ENCODE data around the gene SAMD11.

Gene SAMD11

DNA sequence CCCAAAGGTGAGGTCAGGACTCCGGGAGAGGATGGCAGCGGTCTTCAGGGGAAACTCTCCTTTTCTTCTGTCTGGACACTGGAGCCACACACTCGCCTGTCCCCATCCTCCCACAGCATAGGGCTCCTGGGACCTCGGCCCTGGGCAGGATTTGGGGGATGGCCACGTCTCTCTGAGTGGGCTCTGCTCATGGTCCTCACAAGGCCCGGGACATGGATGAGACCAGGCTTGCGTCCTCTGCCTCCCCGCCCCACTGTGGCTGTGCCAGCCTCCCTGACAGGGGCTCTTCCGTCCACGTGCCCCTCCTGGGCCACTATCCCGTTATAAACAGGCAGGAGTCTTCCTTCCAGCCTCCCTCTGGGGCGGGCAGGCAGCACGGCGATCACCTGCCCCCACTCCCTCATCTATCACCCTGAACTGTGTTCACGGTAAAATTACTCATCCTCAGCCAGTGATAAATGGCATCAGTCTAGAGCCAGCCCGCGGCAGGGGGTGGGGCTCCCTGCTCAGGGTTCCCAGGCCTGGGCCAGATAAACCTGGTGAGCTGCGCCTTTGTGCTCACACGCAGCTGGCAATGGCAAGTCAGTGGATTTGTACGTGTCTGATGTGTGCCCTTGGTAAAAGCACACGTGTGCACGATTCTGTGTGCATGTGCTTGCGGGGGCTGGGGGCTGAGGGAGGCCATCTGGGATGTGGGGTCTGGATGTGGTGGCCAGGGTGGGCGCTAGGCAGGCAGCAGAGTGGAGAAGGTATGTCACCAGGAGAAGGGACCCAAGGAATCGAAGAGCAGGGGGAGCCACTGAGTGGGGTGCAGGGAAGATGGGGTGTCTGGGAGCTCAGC is 12.6 kb upstream of the SAMD11 start:
- no peaks in the 10 kb centered on the region for H3K36me3 Mint-ChIP-seq
- H3K27ac Mint-ChIP-seq = no peak overlapping the region
- CTCF ChIA-PET = interaction anchor here (1.2 kb wide), 1 partner anchor 13 kb away, joined by 3 read pairs; no protein-coding TSS in a partner anchor
- no peak overlapping the region for H3K4me3 Mint-ChIP-seq
- H3K9me3 Mint-ChIP-seq = peaks cover 1% of the 10 kb centered on the region
- DNase-seq = peak; percentile 20
- peaks cover 5% of the 10 kb centered on the region for H3K4me1 Mint-ChIP-seq
- peaks cover 84% of the 10 kb centered on the region for H3K27me3 Mint-ChIP-seq

GRCh38 chr1:911875-912739 is 11.6 kb upstream of the SAMD11 start:
- no peaks in the 10 kb centered on the region for H3K36me3 Mint-ChIP-seq
- no peak overlapping the region for H3K27ac Mint-ChIP-seq
- peak; percentile 13 for DNase-seq
- no peak overlapping the region for H3K4me3 Mint-ChIP-seq
- peaks cover 1% of the 10 kb centered on the region for H3K9me3 Mint-ChIP-seq
- CTCF ChIA-PET = interaction anchor here (1.0 to 1.4 kb wide), 3 partner anchors 8 to 43 kb away, joined by 3 read pairs; no protein-coding TSS in a partner anchor
- peaks cover 5% of the 10 kb centered on the region for H3K4me1 Mint-ChIP-seq
- H3K27me3 Mint-ChIP-seq = peaks cover 81% of the 10 kb centered on the region

GRCh38 chr1:912740-913301 is 10.9 kb upstream of the SAMD11 start:
- Mint-ChIP-seq H3K27ac (no peak overlapping the region), H3K9me3 (peaks cover 1% of the 10 kb centered on the region), H3K36me3 (no peaks in the 10 kb centered on the region), H3K27me3 (peaks cover 81% of the 10 kb centered on the region), H3K4me1 (peaks cover 5% of the 10 kb centered on the region), H3K4me3 (no peak overlapping the region)
- CTCF ChIA-PET = interaction anchor here (1.0 to 1.4 kb wide), 3 partner anchors 8 to 44 kb away, joined by 3 read pairs; no protein-coding TSS in a partner anchor
- peak; percentile 33 for DNase-seq

DNA sequence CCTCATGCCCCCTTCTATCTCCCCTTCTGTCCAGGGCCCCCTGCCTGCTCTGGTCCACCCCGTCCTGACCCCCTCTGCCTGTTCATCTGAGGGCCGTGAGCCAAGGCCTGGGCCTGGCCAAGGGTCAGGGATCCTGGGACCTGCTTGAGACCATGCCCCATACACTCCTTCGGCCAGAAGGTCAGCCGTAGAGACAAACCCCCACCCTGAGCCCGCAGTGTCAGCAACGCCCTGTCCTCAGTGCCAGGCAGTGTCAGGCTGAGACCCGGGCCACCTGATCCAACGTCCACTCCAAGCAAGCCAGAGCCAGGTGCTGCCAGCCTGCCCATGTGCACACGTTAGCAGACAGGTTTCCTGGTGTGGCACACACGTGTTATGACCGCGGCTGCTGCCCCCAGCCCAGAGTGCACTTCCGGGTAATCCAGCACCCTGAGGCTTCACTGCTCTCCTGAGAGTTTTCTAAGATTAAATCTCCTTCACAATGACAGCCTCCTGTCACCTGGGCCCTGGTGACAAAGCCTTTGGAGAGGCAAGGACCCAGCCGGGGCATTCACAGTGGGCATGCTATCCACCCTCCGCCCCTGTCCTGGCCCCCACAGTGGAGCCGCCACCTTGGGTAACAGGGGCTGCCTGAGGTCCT is 10.1 kb upstream of the SAMD11 start:
- Mint-ChIP-seq H3K27me3 (peaks cover 82% of the 10 kb centered on the region), H3K27ac (no peak overlapping the region), H3K4me1 (peaks cover 5% of the 10 kb centered on the region), H3K4me3 (no peak overlapping the region), H3K36me3 (no peaks in the 10 kb centered on the region), H3K9me3 (no peaks in the 10 kb centered on the region)
- CTCF ChIA-PET = interaction anchor here (1.4 kb wide), 1 partner anchor 44 kb away, joined by 3 read pairs; no protein-coding TSS in a partner anchor
- peak; percentile 19 for DNase-seq

DNA sequence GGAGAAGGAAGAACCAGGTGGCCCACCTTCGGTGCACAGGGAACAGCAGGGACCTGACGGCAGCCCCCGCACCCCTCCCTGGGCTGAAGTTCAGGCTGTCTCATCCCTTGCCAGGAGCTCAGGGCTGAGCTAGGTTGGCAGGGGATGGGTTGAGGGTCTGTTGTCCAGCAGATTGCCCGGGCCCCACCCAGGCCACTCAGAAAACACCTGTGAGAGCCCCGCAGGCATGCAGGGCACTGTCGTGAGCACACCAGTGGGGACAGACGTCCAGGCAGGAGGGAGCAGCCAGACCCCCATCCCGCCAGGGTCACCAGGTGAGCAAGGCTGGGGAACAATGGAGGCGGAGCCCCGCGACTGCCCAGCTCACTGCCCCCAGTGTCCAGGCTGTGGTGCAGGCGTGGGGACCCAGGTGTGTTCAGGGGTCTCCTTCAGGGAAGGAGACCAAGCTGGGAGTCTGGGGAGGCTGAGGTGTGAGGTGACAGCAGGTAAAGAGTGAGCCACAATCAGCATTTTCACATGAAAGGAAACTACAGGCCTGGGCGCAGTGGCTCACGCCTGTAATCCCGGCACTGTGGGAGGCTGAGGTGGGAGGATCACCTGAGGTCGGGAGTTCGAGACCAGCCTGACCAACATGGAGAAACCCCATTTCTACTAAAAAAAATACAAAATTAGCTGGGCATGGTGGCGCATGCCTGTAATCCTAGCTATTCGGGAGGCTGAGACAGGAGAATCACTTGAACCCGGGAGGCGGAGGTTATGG is 9.4 kb upstream of the SAMD11 start:
- no peaks in the 10 kb centered on the region for H3K36me3 Mint-ChIP-seq
- H3K27me3 Mint-ChIP-seq = peaks cover 89% of the 10 kb centered on the region

DNA sequence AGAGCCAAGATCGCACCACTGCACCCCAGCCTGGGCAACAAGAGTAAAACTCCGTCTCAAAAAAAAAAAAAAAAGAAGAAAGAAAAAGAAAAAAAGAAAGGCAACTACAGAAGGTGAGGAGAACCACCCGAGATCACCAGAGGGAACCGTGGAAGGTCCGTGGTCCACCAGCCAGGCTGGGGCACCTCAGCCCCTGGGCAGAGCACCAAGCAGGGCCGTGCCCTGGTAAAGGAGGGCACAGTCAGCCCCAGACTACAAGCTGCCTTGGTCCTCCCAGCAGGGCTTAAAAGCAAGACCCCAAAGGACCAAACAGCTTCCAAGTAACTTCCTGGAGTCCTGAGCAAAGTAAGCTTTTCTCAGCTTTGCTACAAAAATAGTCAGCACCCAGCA is 8.8 kb upstream of the SAMD11 start:
- no peaks in the 10 kb centered on the region for H3K36me3 Mint-ChIP-seq
- peaks cover 5% of the 10 kb centered on the region for H3K4me1 Mint-ChIP-seq
- H3K27me3 Mint-ChIP-seq = peaks cover 95% of the 10 kb centered on the region
- H3K4me3 Mint-ChIP-seq = no peak overlapping the region
- no peak overlapping the region for H3K27ac Mint-ChIP-seq
- no peaks in the 10 kb centered on the region for H3K9me3 Mint-ChIP-seq
- CTCF ChIA-PET = no interaction called here
- DNase-seq = peak; percentile 13

More for the DNA sequence above, 9.4 kb upstream of the SAMD11 start:
- DNase-seq = peak; percentile 18
- Mint-ChIP-seq H3K27ac (no peak overlapping the region), H3K9me3 (no peaks in the 10 kb centered on the region), H3K4me1 (peaks cover 5% of the 10 kb centered on the region), H3K4me3 (no peak overlapping the region)
- CTCF ChIA-PET = no interaction called here

DNA sequence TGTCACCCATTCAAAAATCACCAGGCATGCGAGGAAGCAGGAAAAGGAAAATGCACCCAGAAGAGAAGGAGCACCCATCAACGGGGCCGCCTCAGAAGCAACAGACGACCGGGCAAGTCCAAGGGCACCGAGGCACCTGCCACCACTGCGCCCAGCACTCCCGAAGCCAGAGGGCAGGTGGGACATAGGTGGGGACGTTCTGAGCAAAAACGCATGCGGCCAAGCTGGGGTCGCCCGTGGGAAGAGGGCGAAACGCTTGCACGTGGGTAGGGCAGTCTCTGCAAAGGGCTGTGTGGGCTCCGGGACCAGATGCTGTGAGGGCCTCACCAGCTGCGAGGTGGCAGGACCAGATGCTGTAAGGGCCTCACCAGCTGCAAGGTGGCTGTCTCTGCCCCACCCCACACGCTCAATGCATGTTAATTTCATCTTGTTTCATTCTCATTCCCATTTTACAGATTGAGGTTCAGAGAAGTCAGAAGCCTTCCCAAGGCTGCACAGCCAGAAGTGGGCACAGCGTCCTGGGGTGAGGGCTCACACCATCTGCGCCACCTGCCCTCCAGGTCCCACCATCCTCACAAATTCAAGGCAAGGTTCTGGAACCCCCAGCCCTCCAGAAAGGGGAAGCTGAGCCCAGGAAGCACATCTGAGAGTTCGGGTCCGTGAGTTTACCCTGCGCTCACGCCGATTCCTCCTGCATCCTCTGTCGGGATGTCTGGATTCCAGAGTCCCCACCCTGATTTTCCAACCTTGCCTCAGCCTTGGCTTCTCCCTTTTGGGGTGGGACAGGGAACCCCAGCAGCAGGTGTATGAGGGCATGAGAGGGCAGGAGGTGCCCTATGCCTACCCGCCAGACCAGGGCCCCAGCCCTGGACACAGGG is 8.2 kb upstream of the SAMD11 start:
- H3K4me1 Mint-ChIP-seq = peaks cover 5% of the 10 kb centered on the region
- H3K4me3 Mint-ChIP-seq = no peak overlapping the region
- no peaks in the 10 kb centered on the region for H3K9me3 Mint-ChIP-seq
- CTCF ChIA-PET = no interaction called here
- no peak overlapping the region for H3K27ac Mint-ChIP-seq
- H3K27me3 Mint-ChIP-seq = peaks cover 97% of the 10 kb centered on the region
- DNase-seq = peak; percentile 21
- no peaks in the 10 kb centered on the region for H3K36me3 Mint-ChIP-seq

GRCh38 chr1:916173-917075 is 7.3 kb upstream of the SAMD11 start:
- DNase-seq = peak; percentile 11
- H3K27ac Mint-ChIP-seq = no peak overlapping the region
- no peak overlapping the region for H3K4me3 Mint-ChIP-seq
- peaks cover 97% of the 10 kb centered on the region for H3K27me3 Mint-ChIP-seq
- H3K9me3 Mint-ChIP-seq = no peaks in the 10 kb centered on the region
- H3K4me1 Mint-ChIP-seq = peaks cover 7% of the 10 kb centered on the region
- CTCF ChIA-PET = no interaction called here
- H3K36me3 Mint-ChIP-seq = no peaks in the 10 kb centered on the region

- Mint-ChIP-seq H3K27me3 (peaks cover 97% of the 10 kb centered on the region), H3K36me3 (no peaks in the 10 kb centered on the region), H3K9me3 (no peaks in the 10 kb centered on the region), H3K4me3 (no peak overlapping the region), H3K4me1 (peaks cover 9% of the 10 kb centered on the region), H3K27ac (no peak overlapping the region)
- peak; percentile 18 for DNase-seq
- CTCF ChIA-PET = no interaction called here
Observed at GRCh38 chr1:917076-917459, 6.7 kb upstream of the SAMD11 start.

DNA sequence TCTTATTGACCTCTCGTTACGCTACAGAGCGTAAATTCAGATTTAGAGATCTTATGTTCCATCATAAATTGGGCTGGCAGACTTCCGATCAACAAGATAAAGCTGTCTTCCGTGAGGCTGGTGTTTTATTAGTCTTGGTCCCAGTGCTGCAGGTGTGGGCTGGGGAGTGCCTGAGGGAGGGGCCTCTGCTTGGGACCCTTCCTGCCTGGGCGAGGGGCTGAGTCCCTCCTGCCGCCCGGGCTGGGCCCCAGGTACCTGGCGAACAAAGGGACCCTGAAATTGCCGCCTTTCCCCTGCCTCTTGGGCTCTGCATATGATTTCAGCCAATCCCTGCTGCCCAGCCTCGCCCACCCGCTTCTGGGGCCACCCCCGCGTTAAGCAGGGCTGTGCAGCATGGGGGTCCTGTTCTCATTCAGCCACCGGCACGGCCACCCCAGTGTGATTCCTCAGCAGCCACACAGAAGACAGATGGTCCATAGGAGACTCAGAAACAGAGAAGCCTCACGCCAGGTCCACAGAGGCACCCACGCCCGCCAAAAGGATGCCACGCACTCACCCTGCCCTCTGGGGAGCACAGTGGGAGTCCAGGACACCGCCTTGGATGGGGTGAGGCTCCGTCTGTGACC is 6.1 kb upstream of the SAMD11 start:
- H3K9me3 Mint-ChIP-seq = no peaks in the 10 kb centered on the region
- CTCF ChIA-PET = no interaction called here
- no peak overlapping the region for H3K4me3 Mint-ChIP-seq
- peaks cover 6% of the 10 kb centered on the region for H3K4me1 Mint-ChIP-seq
- peaks cover 97% of the 10 kb centered on the region for H3K27me3 Mint-ChIP-seq
- no peak for DNase-seq
- H3K27ac Mint-ChIP-seq = no peak overlapping the region
- no peaks in the 10 kb centered on the region for H3K36me3 Mint-ChIP-seq

DNA sequence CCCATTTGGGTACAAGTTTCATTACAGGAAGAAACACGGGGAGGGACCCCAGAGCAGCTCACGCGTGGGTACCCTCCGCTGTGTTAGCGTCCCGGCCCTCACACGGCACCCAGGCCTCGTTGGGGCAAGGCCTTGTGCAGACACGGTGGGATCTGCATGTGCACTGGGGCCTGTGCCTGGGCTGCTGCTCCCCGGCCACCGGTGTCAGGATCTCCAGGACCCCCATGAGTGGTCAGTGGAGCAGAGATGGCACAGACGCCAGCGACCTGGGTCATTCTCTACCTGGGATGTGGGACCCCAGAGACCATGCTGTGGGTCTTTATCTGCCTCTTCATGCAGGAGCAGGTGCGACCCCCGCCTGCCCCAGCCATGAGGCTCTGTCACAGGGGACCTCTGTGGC is 5.4 kb upstream of the SAMD11 start:
- no peak for DNase-seq
- Mint-ChIP-seq H3K4me3 (no peak overlapping the region), H3K36me3 (no peaks in the 10 kb centered on the region), H3K27ac (no peak overlapping the region), H3K4me1 (peaks cover 10% of the 10 kb centered on the region), H3K9me3 (no peaks in the 10 kb centered on the region), H3K27me3 (peaks cover 97% of the 10 kb centered on the region)
- CTCF ChIA-PET = no interaction called here

DNA sequence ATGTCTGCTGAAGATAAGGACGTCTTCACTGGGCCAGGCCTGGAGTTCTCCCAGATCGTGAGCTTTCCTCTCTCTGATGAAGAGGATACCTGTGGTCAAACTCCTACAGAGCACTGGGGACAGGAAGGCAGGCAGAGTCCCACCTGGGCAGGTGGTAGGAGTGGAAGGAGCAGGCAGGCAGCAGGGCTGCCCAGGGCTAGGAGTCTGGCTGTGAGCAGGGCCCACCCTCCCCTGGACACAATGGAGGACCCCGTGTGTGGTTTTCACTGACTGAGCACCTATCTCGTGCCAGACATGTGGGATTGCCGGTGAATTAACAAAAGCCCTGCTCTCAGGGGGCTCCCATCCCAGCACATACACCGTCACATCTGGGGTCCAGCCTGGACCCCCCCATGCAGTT is 4.9 kb upstream of the SAMD11 start:
- Mint-ChIP-seq H3K27ac (no peak overlapping the region), H3K4me1 (peaks cover 11% of the 10 kb centered on the region), H3K36me3 (no peaks in the 10 kb centered on the region), H3K4me3 (no peak overlapping the region), H3K9me3 (no peaks in the 10 kb centered on the region), H3K27me3 (peaks cover 96% of the 10 kb centered on the region)
- CTCF ChIA-PET = no interaction called here
- DNase-seq = no peak

Measured in activated naive CD4-positive, alpha-beta T cell treated with anti-CD3 and anti-CD28 coated beads, Interleukin-2, amount 10 ng/mL, durations not matched to agents 7 days and 5 days (primary cell).